A673 (cell line): Measurements from ENCODE around the gene RPL34. TPM values are rescaled to one million over a fixed set of nuclear protein-coding genes. Genes with fewer than 3 reads are reported as not detected.

Source experiments
- BruUV-seq: library from RNA; stranded (reverse); fragments of 400-500 nt; replicated peaks from 2 replicates; lab custom pipeline; 2021; lab: Mats Ljungman, UMichigan
- CTCF ChIA-PET: fragments of 300-600 bp; sonication (Branson Sonifier 250); formaldehyde crosslinking; loops from one replicate; lab custom pipeline; 2022; ENCODE audit warnings: antibody characterized with exemption; lab: Charles Lee
- POLR2A ChIA-PET: fragments of 300-600 bp; sonication (Branson Sonifier 250); formaldehyde crosslinking; loops from one replicate; lab custom pipeline; 2022; ENCODE audit warnings: antibody characterized with exemption; ENCODE audit not compliant: low non-redundant PET; lab: Charles Lee
- DNase-seq: peaks from one replicate; pipeline ENCODE4 v3.0.0-alpha.2; 2015; ENCODE audit warnings: low spot score
- H3K27ac ChIP-seq: fragments of 200-600 bp; sonication (generic); 2 replicates; pipeline ENCODE4 v1.5.1; 2016; ENCODE audit warnings: mixed run types, low read depth, mild to moderate bottlenecking, mixed read lengths, antibody characterized with exemption, low read length; ENCODE audit not compliant: poor library complexity, severe bottlenecking
- H3K27me3 ChIP-seq: fragments of 200-600 bp; sonication (generic); replicated peaks from 2 replicates; pipeline ENCODE4 v1.6.1; 2017; ENCODE audit warnings: mixed run types, low read depth, mild to moderate bottlenecking, mixed read lengths, antibody characterized with exemption, low read length; ENCODE audit not compliant: insufficient read depth, poor library complexity
- H3K36me3 ChIP-seq: fragments of 200-600 bp; sonication (generic); 2 replicates; pipeline ENCODE4 v1.6.1; 2016; ENCODE audit warnings: mixed run types, mild to moderate bottlenecking, mixed read lengths, antibody characterized with exemption, low read length; ENCODE audit not compliant: insufficient read depth, poor library complexity, severe bottlenecking
- H3K4me1 ChIP-seq: fragments of 200-600 bp; sonication (generic); 2 replicates; pipeline ENCODE4 v1.6.1; 2017; ENCODE audit warnings: mixed run types, mild to moderate bottlenecking, mixed read lengths, antibody characterized with exemption, low read length; ENCODE audit not compliant: insufficient read depth, poor library complexity, severe bottlenecking
- H3K4me3 ChIP-seq: fragments of 200-600 bp; sonication (generic); 2 replicates; pipeline ENCODE4 v1.5.1; 2016; ENCODE audit warnings: low read depth, mixed run types, mild to moderate bottlenecking, mixed read lengths, low read length; ENCODE audit not compliant: poor library complexity, severe bottlenecking
- H3K9me3 ChIP-seq: fragments of 200-600 bp; sonication (generic); 2 replicates; pipeline ENCODE4 v1.6.1; 2016; ENCODE audit warnings: mixed run types, low read depth, mild to moderate bottlenecking, mixed read lengths, antibody characterized with exemption, low read length; ENCODE audit not compliant: poor library complexity, severe bottlenecking
- CTCF ChIP-seq: fragments of 300-800, 200-600 bp; sonication (generic); conservative IDR thresholded peaks from 2 replicates; pipeline ENCODE4 v1.5.1; 2017; ENCODE audit warnings: low read depth, mild to moderate bottlenecking, antibody characterized with exemption, low read length, moderate library complexity, mixed read lengths
- EZH2 ChIP-seq: fragments of 200-600 bp; sonication (generic); IDR thresholded peaks from 2 replicates; pipeline ENCODE4 v1.6.1; 2017; ENCODE audit warnings: borderline replicate concordance, low read depth, mild to moderate bottlenecking, mixed read lengths, antibody characterized with exemption, low read length; ENCODE audit not compliant: poor library complexity, severe bottlenecking
- intact Hi-C: fragments of 100-400 bp; cut with micrococcal nuclease; formaldehyde crosslinking; loops from one replicate; pipeline ENCODE4 v1.10.0; 2022; ENCODE audit not compliant: unreplicated experiment
- total RNA-seq: library from RNA; stranded (reverse); gene quantifications from 2 replicates; pipeline ENCODE4 v1.2.3, GENCODE V29; 2021

The RPL34 gene
- total RNA-seq, 1 experiment from 2014 or later = 932 TPM

GRCh38 chr4:108612365-108612764 lies 8.0 kb upstream of the RPL34 start:
- H3K27ac ChIP-seq = no peak overlapping the region
- no peak for TF ChIP-seq EZH2
- TF ChIP-seq CTCF = no peak
- H3K36me3 ChIP-seq = no peaks in the 10 kb centered on the region
- intact Hi-C loops = no loop called here
- H3K9me3 ChIP-seq = no peaks in the 10 kb centered on the region
- DNase-seq = no peak
- H3K4me3 ChIP-seq = no peak overlapping the region
- ChIA-PET POLR2A (no interaction called here), CTCF (no interaction called here)
- no TSS peak for BruUV-seq
- H3K4me1 ChIP-seq = peaks cover 11% of the 10 kb centered on the region
- no peaks in the 10 kb centered on the region for H3K27me3 ChIP-seq

GRCh38 chr4:108619372-108620100 lies 840 bp upstream of the RPL34 start:
- H3K36me3 ChIP-seq = peaks cover 31% of the 10 kb centered on the region
- H3K4me3 ChIP-seq = peak overlapping the region; percentile 76
- intact Hi-C loops = no loop called here
- no peaks in the 10 kb centered on the region for H3K9me3 ChIP-seq
- TSS peak; percentile 91 for BruUV-seq
- POLR2A ChIA-PET = no interaction called here
- no peak for TF ChIP-seq EZH2
- TF ChIP-seq CTCF = no peak
- H3K4me1 ChIP-seq = peaks cover 27% of the 10 kb centered on the region
- peak overlapping the region; percentile 20 for H3K27ac ChIP-seq
- DNase-seq = no peak
- no peaks in the 10 kb centered on the region for H3K27me3 ChIP-seq
- CTCF ChIA-PET = no interaction called here

- H3K27ac ChIP-seq = peak overlapping the region; percentile 83
- H3K9me3 ChIP-seq = no peaks in the 10 kb centered on the region
- no peaks in the 10 kb centered on the region for H3K27me3 ChIP-seq
- TF ChIP-seq CTCF = no peak
- no peak for TF ChIP-seq EZH2
- intact Hi-C loops = no loop called here
- no peak for DNase-seq
- peak overlapping the region; percentile 76 for H3K4me3 ChIP-seq
- H3K36me3 ChIP-seq = peaks cover 48% of the 10 kb centered on the region
- BruUV-seq = TSS peak; percentile 70
- ChIA-PET POLR2A (no interaction called here), CTCF (no interaction called here)
- peaks cover 27% of the 10 kb centered on the region for H3K4me1 ChIP-seq
Measured at GRCh38 chr4:108620933-108621905, 843 bp downstream of the RPL34 start.
